ENCODE data around the gene LMAN1.

Gene LMAN1

DNA sequence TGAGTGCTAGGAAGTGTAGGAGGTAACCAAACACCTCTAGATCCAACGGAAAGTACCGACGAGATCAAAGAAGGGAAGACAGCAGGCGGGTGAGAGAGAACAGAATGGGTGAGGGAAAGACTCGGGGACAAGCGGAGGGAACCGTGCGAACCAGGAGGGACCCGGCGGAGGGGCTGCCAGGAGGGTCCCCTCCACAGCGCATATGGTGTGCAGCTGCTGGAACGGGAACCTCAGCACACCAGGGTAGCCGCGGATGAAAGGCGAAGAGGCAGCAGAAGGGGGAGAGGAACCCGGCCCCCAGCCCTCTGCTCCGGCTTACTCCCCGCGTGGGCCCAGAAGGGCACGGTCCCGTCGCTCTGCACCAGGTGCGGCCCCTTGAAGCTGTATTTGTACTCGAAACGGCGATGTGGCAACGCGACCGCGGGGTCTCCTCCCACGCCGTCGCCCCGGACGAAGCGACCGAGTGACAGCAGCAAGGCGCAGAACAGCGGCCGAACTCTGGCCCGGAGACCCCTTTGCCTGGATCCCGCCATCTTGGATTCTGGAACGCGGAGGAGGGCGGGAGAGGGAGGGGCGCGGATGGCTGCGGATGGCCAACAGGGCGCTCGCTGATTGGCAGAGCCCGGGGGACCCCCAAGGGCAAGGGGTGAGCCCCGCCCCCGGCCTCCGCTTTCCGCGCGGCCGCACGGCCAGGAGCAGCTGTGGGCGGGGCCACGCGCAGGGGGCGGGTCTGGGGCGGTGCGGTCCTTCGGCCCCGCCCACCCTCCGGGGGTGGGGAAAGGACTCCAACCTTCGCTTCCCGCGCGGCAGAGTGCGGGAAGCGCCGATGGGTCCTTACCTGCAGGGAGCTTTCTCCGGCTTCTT, at the start of gene LMAN1:
Gene LMAN1 (minus strand): TSS at position 554 of the 864 bp plus-strand sequence. CDS start 21 bp downstream, at position 533.
- peak; percentile 98 for DNase-seq

DNA sequence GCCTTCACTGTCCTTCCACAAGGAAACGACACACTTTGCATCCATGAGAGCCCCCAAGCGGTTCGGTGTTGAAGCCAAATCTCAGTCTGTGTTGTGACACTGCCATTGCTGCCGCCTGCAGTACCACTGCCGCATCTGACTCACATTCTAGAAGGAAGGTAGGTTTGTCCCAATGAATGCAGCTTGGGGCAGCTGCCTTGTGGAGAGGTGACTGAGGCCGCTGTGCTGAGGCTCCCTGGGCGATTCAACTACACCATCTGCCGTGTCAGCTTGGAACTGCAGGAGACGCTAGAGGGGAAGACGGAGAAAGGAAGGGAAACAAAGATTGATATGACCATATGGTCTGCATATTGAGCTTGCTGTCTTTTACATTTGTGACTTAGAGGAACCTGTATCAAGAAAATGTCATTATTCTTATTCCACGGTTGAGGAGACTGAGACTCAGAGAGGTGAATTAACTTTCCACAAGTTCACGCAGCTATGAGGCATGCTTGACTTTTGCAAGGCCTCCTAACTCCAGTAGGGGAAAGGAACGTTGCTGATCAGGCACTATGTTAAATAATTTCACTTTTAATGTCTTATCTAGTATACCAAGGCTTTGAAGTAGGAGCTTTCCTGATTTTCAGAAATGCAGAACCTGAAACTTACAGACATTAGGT, 43.5 kb upstream of the LMAN1 start:
- peak; percentile 78 for DNase-seq

- no peak for DNase-seq
These were observed 41.3 kb upstream of the LMAN1 start for GRCh38 chr18:59400407-59400806.

DNA sequence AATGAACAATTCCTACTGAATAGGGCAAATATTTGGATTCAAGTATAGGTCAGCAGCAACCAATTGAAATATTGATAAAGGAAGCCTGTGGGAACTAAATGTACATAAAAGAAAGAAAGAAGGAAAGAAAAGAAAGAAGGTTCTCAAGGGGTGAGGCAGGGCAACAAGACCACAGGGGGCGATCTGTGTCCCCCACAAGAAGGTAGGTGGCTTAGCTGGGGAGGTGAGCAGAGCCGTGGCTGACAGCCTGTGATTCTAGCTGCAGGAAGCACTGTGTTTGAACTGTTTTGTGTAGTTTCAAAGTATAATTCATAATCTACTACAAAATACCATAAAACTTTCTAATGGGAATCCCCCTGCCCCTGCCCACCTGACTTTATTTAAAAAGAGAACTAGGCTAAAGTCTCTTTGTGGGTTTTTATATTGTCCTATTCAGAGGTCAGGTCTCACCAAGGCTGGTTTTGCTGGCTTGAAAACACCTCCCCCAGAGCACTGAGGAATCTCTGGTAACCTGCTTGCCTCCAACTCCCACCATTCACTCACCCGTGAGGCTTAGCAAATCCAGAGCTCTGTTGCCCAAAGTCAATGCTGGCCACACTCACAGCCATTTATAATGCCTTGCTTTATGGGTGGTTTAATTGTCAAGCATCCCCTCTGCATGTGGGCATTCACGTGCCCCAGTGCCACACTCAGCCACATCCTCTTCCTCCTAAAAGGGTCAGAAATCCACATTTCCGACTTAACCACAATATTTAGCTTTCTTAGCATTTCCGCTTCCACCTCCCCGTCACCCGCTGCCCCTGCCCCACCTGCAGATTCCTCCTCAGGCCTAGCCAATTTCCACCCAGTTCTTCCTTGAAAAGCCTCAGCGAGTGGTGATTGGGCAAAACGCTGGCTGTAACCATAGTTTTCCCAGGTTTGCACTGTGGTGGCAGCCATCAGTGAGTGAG, 36.4 kb upstream of the LMAN1 start:
- DNase-seq = no peak

GRCh38 chr18:59393381-59393780, 34.3 kb upstream of the LMAN1 start:
- DNase-seq = no peak

- DNase-seq = no peak
These were observed 29.8 kb upstream of the LMAN1 start for GRCh38 chr18:59388817-59389216.

- DNase-seq = no peak
These were observed 28.9 kb upstream of the LMAN1 start for GRCh38 chr18:59387687-59388565.

DNA sequence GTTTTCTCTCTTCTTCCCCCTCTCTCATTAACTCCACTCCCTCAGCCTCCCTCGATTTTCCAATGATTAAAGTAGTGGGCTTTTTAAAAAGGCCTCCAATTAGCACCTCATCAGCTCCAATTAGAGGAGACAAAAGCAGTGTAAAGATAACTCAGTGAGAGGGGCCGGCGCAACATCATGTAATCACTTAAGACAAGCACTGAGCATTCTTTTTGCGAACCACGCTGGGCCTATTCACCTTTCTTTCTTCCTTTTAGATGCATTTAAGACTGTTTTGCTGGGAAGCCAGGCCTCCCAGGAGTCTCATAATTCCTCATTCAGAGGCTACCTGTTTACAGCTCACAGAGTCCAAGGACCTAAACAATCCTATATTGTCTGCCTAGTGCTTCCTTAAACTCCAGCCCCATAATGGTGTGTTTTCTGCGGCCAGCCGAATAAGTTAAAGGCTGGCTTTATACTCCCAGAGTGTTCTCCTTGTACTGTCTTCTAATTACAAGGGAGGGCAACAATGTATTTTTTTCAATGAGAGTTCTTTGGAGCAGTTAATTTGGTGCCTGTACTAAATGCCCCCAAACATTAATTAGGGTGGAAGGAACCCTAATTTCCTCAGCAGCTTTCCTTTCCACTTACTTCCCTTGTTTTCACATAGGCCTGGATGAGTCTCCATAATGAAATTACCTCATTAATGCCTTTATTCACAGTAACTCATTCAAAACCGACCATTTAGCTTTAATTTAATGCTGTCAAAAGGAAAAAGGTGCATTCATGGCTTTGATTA, 28.0 kb upstream of the LMAN1 start:
- no peak for DNase-seq

GRCh38 chr18:59385191-59385590, 26.1 kb upstream of the LMAN1 start:
- no peak for DNase-seq

- no peak for DNase-seq
These were observed 24.8 kb upstream of the LMAN1 start for GRCh38 chr18:59383851-59384250.

DNA sequence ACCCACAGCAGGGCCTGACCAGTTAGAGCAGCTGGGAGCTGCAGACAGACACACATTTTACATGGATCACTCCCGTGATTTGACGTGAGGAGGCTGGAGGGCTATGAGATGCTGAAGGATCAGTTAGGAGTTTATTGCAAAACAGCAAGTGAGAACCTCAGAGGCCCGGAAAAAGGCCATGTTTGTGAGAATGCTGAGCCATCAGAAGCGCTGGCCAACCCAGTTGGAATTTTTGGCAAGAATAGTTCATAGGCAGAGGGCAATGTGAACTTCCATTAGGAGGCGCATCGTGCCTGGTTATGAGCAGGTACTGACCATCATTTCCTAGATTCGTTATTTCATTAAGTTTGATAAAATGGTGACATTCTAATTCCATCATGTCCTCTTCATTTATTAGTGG, 23.3 kb upstream of the LMAN1 start:
- DNase-seq = no peak

DNA sequence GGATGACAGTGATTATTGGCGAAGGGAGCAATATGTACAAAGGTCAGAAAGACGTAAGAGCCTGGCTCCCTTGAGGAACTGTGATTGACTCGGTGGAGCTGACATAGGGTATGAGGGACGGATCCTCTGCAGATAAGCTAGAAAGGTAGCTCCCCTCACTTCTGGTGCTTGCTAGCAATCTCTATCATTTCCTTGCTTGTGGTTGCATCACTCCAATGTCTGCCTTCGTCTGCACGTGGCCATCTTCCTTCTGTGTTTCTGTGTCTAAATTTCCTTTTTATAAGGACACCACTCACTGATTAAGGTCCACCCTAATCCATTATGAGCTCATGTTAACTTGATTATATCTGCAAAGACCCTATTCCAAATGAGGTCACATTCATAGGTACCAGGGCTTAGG, 22.9 kb upstream of the LMAN1 start:
- no peak for DNase-seq

- no peak for DNase-seq
These were observed 21.6 kb upstream of the LMAN1 start for GRCh38 chr18:59380706-59381105.

DNA sequence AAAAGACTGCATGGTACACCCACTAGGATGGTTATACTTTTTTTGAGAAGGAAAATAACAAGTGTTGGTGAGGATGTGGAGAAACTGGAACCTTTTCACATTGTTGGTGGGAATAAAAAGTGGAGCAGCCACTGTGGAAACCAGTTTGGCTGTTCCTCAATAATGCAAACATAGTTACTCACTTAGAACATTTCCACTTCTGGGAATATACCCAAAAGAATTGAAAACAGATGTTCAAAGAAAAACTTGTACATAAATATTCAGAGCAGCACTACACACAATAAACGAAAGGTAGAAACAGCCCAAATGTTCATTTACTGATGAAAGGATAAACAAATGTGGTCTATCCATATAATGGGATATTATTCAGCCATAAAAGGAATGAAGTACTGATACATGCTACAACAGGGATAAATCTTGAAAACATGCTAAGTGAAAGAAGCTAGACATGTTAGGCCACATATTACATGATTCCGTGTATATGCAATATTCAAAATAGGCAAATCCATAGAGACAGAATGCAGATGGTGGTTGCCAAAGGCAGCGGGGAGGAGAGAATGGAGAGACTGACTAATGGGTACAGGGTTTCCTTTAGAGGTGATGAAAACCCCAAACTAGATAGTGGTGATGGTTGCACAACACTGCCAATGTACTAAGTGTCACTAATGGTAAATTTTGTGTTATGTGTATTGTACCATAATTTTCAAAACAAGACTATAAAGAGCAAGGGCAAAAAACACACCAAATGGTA, 20.9 kb upstream of the LMAN1 start:
- no peak for DNase-seq

DNA sequence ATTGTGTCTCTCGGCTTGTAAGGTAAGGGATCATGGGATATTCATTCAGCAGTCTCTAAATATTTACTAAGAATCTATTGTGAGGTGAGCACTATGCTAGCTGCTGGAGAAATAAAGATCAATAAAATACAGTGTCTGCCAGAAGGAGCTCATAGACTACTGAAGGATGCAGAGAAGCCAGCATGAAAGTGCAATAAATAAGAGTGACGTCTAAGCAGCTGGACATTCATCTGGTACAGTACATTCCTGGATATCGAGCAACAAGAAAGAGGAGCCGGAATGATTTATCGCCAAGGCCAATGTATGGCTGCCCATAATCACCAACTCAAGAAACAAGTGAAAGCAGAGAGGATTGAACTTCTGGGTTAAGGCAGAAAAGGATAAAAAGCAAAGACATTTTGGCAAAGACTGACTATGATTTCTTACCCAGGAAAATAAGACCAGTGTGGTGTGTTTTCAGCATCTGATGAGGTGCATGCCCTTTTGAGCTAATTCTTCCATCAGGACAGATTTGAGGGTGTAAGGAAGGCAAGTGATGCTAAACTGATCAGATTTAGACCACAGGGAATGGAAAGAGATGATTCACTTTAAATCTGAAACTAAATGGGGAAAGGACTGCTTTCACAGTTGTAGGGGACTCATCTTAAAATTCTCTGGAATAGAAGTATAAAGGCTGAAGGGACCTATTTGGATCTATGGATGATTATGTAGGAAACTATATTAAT, 18.7 kb upstream of the LMAN1 start:
- DNase-seq = no peak

- DNase-seq = no peak
These were observed 17.4 kb upstream of the LMAN1 start for GRCh38 chr18:59376351-59376935.

GRCh38 chr18:59374128-59374527, 15.1 kb upstream of the LMAN1 start:
- DNase-seq = no peak

GRCh38 chr18:59372975-59373374, 13.9 kb upstream of the LMAN1 start:
- no peak for DNase-seq

DNA sequence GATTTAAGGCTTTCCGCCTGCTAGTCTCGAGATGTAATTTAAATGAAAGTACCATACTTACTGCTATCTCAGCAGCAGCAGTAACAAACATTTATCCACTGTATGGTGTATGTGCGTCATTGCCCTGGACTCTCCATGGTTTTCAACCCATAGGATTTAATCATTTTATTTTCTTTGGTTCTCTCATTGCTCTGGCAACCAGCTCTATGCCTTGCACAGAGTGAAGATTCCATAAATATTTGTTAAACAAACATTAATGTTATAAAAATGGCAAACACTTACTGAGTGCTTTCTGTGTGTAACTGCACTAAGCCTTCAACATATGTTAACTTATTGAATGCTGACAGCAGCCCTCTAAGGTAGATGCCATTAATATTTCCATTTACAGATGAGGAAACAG, 1.3 kb upstream of the LMAN1 start:
- no peak for DNase-seq

DNA sequence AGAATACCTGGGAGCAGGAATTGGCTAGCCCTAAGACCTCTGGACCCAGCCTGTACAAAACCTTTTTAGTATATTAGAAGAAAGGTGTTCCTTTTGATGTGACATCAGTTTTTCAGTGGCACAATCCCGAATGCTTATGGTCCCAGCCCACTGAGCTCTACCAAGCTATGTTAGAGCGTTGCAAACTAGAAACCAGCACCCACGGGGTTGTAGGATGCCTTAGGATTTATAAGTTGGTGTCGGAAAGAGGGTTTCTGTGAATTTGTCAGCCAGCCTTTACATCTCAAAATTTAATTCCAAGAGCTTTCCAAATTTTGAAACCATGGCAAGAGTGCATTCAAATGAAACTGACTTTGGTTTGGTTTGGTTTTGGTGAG, 499 bp upstream of the LMAN1 start:
- DNase-seq = no peak
